ENCODE measurements around the gene TMEM106B.

TMEM106B gene

DNA sequence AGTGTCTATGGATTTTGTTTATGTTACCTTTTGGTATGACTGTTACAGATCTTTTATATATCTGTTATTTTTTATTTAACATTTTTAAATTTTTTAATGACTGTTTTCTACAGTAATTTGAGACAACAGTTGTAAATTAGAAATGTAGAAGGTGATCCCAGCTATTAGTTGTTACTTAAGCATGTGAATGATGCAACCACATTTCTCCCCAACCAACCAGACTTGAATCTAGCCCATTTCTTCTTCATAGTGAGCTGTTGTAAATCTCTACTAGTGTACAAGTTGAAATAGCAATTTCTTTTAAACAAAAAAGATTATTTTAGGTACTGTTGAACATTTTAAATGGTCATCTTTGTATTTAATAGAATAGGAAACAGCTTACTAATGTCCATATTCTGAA, 18.0 kb downstream of the TMEM106B start:
- no peak for DNase-seq

- DNase-seq = no peak
Observed at GRCh38 chr7:12231097-12231496, 20.0 kb downstream of the TMEM106B start.

- DNase-seq = no peak
Observed at GRCh38 chr7:12233175-12233574, 22.1 kb downstream of the TMEM106B start.

DNA sequence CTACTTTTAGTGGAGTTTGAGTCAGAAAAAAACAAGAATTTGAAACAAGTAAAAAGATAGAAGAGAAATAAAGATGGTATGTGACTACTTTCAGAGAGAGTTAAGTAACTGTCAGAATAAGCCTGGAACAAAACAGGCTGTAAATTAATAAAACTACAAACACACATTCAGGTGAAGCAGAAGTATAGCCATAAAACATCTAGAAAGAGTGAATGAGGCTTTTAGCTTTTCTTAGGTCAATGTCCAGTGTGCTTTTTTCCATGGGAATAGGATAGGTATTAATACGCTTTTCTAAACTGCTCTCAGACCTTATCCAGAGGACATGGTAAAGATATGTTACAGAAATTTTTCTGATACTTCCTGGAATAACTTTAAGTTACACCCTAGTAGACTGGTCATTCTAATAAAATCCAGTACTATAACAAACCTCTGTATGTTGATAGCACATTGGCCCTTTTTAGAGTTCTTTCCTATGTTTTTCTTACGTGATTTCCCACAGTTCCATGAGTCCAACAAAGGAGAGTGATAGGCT, 23.3 kb downstream of the TMEM106B start:
- no peak for DNase-seq

DNA sequence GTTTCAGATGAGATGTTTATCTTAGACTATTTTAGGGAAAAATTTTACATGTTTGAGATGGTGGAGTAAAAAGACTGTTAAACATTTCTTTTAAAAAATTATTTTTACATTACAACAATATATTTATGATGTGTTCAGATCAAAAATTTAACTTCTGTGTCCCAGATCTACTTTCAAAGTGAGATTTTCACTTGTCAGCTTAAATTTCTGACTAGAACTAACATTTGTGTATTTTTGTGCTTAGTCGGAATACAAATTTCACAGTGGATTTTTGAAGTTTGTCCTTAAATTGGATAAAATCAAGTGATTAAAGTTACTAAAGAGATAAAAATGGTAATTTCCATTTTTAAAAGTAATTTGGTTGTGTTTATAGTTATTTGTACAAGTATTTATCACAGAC, 24.9 kb downstream of the TMEM106B start:
- no peak for DNase-seq

GRCh38 chr7:12237007-12237406, 25.9 kb downstream of the TMEM106B start:
- no peak for DNase-seq

GRCh38 chr7:12239806-12240205, 28.7 kb downstream of the TMEM106B start:
- DNase-seq = no peak

- no peak for DNase-seq
Observed at GRCh38 chr7:12244129-12244528, 33.0 kb downstream of the TMEM106B start.

- DNase-seq = no peak
Observed at GRCh38 chr7:12244694-12245093, 33.6 kb downstream of the TMEM106B start.

DNA sequence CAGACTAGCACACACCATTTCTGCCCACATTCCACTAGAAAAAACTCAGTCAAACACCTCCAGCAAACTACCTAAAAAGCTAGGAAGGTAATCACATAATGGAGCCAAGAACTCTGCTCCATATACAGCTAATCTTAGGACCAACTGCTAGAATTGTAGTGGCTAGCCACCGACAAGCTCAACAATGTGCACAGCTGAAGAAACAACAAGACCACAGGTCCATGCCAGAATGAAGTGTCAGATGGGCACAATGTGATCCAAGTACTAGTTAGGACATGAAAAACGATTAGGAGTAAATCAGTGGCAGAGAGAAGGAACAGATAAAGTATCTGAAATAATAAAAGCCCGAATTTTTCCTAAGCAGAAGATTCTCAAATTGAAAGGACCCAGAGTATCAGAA, 38.6 kb downstream of the TMEM106B start:
- DNase-seq = no peak

- DNase-seq = no peak
Observed at GRCh38 chr7:12250232-12250631, 39.1 kb downstream of the TMEM106B start.

DNA sequence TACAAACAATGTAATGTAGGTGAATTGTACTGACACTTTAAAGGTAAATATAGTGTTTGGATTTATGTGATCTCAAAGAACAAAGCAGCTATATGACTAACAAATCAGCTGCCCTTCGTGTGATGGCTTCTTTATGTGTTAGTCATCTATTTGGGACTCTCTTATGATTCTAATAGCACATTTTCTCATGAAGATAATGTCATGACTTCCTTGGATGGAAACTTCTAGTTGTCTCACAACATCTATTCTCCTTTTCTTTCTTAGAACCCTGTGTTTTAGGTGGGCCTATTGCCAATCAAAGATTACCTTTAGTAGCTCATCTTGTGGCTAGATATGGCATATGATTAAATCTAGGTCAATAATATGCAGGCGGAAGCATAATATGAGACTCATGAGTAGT, 45.0 kb downstream of the TMEM106B start:
- no peak for DNase-seq

DNA sequence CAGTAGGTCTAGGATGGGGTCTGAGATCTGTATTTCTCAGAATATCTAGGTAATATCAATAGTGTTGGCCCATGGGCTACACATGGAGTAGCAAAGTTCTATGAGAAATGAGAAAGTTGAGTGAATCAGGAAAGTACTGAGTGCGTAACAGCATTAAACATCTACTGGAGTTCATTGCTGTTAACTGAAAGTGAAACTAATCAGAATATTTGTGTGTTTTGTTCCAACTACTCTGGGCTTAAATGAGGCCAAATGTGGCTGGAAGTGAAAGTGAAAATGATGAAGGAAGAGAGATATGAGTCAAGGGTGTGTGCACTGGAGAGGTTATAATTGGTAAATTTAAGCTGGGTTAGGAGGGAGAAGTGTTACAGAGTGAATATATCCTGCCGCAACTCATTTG, 46.5 kb downstream of the TMEM106B start:
- DNase-seq = no peak

- no peak for DNase-seq
Observed at GRCh38 chr7:12258074-12258473, 47.0 kb downstream of the TMEM106B start.

DNA sequence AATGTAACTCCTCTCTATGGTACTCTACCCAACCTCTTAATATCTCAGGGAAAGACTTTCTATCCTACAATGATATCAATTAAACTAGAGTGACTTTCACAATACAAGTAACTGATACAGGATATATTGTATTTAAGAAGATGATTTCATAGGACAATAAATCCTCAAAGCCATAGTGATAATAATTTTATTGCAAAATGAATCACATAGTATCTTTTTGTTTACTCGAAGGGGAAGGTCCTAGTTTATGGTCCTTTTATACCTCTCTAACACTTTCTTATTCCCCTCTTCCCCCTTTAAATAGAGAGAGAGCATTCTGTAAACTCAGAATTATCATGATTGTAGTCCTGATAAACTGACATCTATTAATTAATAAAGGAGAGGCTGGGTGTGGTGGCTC, 56.4 kb downstream of the TMEM106B start:
- DNase-seq = no peak

- DNase-seq = no peak
Observed at GRCh38 chr7:12269100-12269895, 58.2 kb downstream of the TMEM106B start.

DNA sequence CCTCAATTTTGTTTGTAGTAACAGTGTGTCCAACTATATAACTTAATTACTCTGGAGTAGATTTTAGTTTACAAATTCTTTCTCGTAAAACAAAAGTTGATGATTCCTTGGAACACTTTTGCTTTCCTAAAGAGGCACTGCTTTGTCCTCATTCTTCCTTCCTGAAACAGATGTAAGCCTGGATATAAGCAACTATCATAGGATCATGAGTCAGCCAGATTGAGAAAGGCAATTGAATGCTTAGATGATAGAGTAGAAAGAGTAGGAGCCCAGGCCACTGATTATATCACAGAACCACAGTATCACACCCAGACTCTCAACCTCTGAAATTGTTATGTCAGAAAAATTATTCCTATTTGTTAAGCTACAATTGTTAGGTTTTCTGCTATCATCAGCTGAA, 69.9 kb downstream of the TMEM106B start:
- DNase-seq = no peak

DNA sequence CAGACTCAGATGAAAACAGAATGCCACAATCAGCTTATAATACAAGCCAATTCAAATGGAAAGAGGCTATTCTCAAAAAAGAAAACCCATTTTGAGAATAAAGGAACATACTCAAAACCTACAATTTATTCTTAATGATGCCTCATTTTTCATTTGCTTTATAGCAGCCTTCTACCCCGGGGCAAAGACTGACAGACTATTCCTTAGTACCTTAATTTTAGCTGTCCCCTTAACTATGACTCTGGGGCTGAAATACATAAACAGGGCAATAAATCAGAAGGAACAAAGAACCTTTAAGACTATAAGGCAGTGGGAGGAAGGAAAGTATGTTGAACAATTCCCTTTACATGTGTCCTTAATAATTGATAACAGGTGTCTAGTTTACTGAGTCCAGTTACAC, 76.8 kb downstream of the TMEM106B start:
- DNase-seq = no peak

DNA sequence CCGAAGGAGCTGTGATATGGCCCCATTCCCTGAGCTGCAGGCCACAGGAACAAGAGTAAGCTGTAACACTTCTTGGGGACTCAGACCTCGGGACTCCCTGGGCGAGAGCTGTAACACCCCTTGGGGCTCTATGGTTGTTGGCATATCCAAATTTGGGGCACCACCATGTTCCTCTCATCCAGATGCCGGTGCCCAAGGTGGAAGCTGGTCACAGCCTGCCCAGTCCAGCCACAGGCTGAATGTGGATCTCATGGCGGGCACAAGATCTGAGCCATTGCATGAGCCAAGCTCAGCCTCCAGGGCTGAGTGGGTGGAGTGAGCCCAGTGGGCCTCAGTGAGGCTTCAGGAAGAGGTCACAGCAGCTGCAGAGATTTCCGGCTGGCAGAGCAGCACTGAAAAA, 78.9 kb downstream of the TMEM106B start:
- DNase-seq = no peak

DNA sequence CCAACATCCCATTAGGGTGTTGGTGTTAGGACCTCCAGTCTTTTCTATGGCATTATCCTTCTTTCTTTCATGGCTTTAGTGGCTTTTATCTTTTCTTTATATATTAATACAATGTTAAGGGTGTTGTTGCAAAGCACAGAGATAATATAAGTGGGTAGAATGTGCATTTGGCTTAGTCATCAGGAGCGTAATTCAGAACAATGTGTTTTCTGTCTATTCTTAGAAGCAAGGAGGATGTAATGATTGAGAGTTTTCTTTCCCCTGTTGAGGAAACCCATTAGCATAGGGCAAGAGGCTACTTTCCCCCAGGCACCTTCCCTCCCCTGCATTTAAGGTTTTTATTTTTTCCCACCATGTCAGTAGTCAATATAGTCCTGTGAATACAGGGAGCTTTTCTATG, 79.7 kb downstream of the TMEM106B start:
- no peak for DNase-seq

DNA sequence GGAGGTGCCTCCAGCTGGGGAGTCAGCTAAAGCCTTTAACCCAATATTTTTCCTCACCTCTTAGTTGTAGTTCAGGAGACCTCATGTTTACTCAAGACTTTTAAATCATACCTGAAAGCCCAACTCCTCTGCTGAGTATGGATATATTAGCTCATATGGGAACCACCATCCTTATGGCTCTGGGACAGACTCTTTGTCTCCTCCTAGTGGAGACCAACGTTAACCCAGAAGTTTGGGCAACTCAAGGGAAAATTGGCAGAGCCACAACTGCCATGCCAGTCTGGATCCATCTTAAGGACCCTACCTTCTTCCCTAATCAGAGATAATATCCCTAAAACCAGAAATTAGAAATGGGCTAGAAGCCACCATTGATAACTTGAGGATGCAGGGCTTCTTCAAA, 80.8 kb downstream of the TMEM106B start:
- DNase-seq = no peak

Measured in CD4-positive, alpha-beta T cell treated with Interleukin-15 for 1 hour (primary cell).